ENCODE results near the gene HCFC1R1.

GRCh38 chr16:3065742-3066439 is 42.1 kb upstream of the HCFC1R1 start:
- no peak for TF ChIP-seq CTCF (IDR thresholded peaks at IDR 0.05; ENCODE audit: low read length)
- no peak for TF ChIP-seq EZH2 (IDR thresholded peaks at IDR 0.05; ENCODE audit: borderline replicate concordance, low read length)

Data from OCI-LY1 (cell line).